Measurements from ENCODE around the gene RPS15.

RPS15 gene

GRCh38 chr19:1489463-1490310, 51.5 kb downstream of the RPS15 start:
- ATAC-seq: no peak
- TF ChIP-seq, protein P1, sequence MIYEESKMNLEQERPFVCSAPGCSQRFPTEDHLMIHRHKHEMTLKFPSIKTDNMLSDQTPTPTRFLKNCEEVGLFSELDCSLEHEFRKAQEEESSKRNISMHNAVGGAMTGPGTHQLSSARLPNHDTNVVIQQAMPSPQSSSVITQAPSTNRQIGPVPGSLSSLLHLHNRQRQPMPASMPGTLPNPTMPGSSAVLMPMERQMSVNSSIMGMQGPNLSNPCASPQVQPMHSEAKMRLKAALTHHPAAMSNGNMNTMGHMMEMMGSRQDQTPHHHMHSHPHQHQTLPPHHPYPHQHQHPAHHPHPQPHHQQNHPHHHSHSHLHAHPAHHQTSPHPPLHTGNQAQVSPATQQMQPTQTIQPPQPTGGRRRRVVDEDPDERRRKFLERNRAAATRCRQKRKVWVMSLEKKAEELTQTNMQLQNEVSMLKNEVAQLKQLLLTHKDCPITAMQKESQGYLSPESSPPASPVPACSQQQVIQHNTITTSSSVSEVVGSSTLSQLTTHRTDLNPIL (CRISPR knock-in tag; IDR thresholded peaks at IDR 0.05; ENCODE audit: low read depth): no peak
- TF ChIP-seq POU6F1 (CRISPR knock-in tag; IDR thresholded peaks at IDR 0.05; ENCODE audit: borderline replicate concordance, low read depth): no peak
- no peak for TF ChIP-seq ZNF565 (CRISPR knock-in tag; conservative IDR thresholded peaks at IDR 0.05; ENCODE audit: low read depth)
- TF ChIP-seq OSR1 (CRISPR knock-in tag; IDR thresholded peaks at IDR 0.05): no peak
- TF ChIP-seq RARB (CRISPR knock-in tag; IDR thresholded peaks at IDR 0.05): no peak
- TF ChIP-seq ZFP3 (CRISPR knock-in tag; IDR thresholded peaks at IDR 0.05): no peak
- no peak for TF ChIP-seq TCF4 (CRISPR knock-in tag; IDR thresholded peaks at IDR 0.05; ENCODE audit: borderline replicate concordance)
- no peak for TF ChIP-seq CSRNP3 (CRISPR knock-in tag; IDR thresholded peaks at IDR 0.05)
- no peak for TF ChIP-seq ESRRG (CRISPR knock-in tag; IDR thresholded peaks at IDR 0.05)
- no peak for TF ChIP-seq ZNF8 (CRISPR knock-in tag; IDR thresholded peaks at IDR 0.05)
- TF ChIP-seq CSDC2 (CRISPR knock-in tag; IDR thresholded peaks at IDR 0.05): no peak
- no peak for TF ChIP-seq PATZ1 (CRISPR knock-in tag; IDR thresholded peaks at IDR 0.05; ENCODE audit: borderline replicate concordance)
- no peak for TF ChIP-seq TOX (CRISPR knock-in tag; IDR thresholded peaks at IDR 0.05; ENCODE audit: borderline replicate concordance)
- TF ChIP-seq, protein P2, sequence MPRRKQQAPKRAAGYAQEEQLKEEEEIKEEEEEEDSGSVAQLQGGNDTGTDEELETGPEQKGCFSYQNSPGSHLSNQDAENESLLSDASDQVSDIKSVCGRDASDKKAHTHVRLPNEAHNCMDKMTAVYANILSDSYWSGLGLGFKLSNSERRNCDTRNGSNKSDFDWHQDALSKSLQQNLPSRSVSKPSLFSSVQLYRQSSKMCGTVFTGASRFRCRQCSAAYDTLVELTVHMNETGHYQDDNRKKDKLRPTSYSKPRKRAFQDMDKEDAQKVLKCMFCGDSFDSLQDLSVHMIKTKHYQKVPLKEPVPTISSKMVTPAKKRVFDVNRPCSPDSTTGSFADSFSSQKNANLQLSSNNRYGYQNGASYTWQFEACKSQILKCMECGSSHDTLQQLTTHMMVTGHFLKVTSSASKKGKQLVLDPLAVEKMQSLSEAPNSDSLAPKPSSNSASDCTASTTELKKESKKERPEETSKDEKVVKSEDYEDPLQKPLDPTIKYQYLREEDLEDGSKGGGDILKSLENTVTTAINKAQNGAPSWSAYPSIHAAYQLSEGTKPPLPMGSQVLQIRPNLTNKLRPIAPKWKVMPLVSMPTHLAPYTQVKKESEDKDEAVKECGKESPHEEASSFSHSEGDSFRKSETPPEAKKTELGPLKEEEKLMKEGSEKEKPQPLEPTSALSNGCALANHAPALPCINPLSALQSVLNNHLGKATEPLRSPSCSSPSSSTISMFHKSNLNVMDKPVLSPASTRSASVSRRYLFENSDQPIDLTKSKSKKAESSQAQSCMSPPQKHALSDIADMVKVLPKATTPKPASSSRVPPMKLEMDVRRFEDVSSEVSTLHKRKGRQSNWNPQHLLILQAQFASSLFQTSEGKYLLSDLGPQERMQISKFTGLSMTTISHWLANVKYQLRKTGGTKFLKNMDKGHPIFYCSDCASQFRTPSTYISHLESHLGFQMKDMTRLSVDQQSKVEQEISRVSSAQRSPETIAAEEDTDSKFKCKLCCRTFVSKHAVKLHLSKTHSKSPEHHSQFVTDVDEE (CRISPR knock-in tag; IDR thresholded peaks at IDR 0.05): no peak
- no peak for TF ChIP-seq ZFP30 (CRISPR knock-in tag; IDR thresholded peaks at IDR 0.05)
- no peak for TF ChIP-seq SNAI2 (CRISPR knock-in tag; IDR thresholded peaks at IDR 0.05)
- no peak for TF ChIP-seq ZNF70 (CRISPR knock-in tag; IDR thresholded peaks at IDR 0.05)
